Stimulated activated CD4-positive, alpha-beta T cell treated with anti-CD3 and anti-CD28 coated beads, Interleukin-15, amount 100 ng/mL, for 1 hour (primary cell): ENCODE results near the gene AADACL2.

Experiments
- DNase-seq, 2 donors: peaks; one replicate each; pipeline ENCODE4 v3.0.0-alpha.2; 2020; ENCODE audit warnings: low read depth in 1 of 2, low spot score in 1 of 2

The AADACL2 gene

GRCh38 chr3:151798466-151798865, 64.7 kb downstream of the AADACL2 start:
- DNase-seq = no peak

- no peak for DNase-seq
Observed at GRCh38 chr3:151800431-151800830, 66.7 kb downstream of the AADACL2 start.

- no peak for DNase-seq
Observed at GRCh38 chr3:151804267-151804666, 70.5 kb downstream of the AADACL2 start.

- no peak for DNase-seq
Observed at GRCh38 chr3:151806838-151807237, 73.1 kb downstream of the AADACL2 start.
